ENCODE data around the gene ZFAND3.

- TF ChIP-seq EZH2 (IDR thresholded peaks at IDR 0.05; ENCODE audit: borderline replicate concordance, low read depth, low read length, severe bottlenecking) (no peak), CTCF (IDR thresholded peaks at IDR 0.05; ENCODE audit: borderline replicate concordance, extremely low read depth, low read length, poor library complexity, severe bottlenecking) (no peak)
These were observed 116.6 kb downstream of the ZFAND3 start for GRCh38 chr6:37936150-37936549.
